HepG2 (cell line): ENCODE results near the gene SERBP1. TPM values are rescaled to one million over a fixed set of nuclear protein-coding genes. Genes with fewer than 3 reads are reported as not detected.

ENCODE experiments used
- ATAC-seq: fragments of 200-7000 bp; cut with Tn5 transposase; 3 replicates; pipeline ENCODE4 v1.9.1; 2020; ENCODE audit warnings: mild to moderate bottlenecking, moderate library complexity
- BruUV-seq: library from RNA; stranded (reverse); fragments of 400-500 nt; replicated peaks from 2 replicates; lab custom pipeline; 2021; lab: Mats Ljungman, UMichigan
- CTCF ChIA-PET: fragments of 300-600 bp; formaldehyde crosslinking; extraction: SDS; loops from one replicate; lab custom pipeline; 2021; ENCODE audit warnings: low total read pairs, inconsistent platforms, low intra/inter-chr PET ratio; lab: Yijun Ruan, JAX
- POLR2A ChIA-PET: fragments of 350-600 bp; sonication (Branson Sonifier 250); formaldehyde crosslinking; loops from one replicate; lab custom pipeline; 2020; ENCODE audit warnings: antibody characterized with exemption, inconsistent platforms; lab: Yijun Ruan, JAX
- DNase-seq: peaks from one replicate; pipeline ENCODE4 v3.0.0-alpha.2; 2015; ENCODE audit warnings: low spot score
- FAIRE-seq: peaks from 3 replicates; lab custom pipeline; 2011; peaks lifted over from hg19 to GRCh38; lab: Jason Lieb, UNC
- H2AFZ ChIP-seq: one replicate; pipeline ENCODE4 v1.6.1; 2011; ENCODE audit warnings: low read length, inconsistent platforms
- H3K27ac ChIP-seq: fragments of 300-600 bp; 3 replicates; pipeline ENCODE4 v1.8.0; 2011; ENCODE audit warnings: mixed run types, mild to moderate bottlenecking, mixed read lengths, low read length, inconsistent platforms; ENCODE audit not compliant: insufficient read depth; ENCODE audit errors: extremely low read length
- H3K27me3 ChIP-seq, 2 experiments: fragments of 200-600 bp in 1 of 2; 2 replicates in 1 of 2; 3 replicates in 1 of 2; pipeline versions ENCODE4 v1.6.0 to v1.8.0; 2011; ENCODE audit warnings: low read length in 2 of 2, mild to moderate bottlenecking in 2 of 2, moderate library complexity in 2 of 2, inconsistent platforms in 1 of 2; ENCODE audit not compliant: insufficient read depth in 2 of 2, control insufficient read depth in 1 of 2
- H3K36me3 ChIP-seq, 2 experiments: fragments of 200-600 bp in 1 of 2; replicated peaks in 1 of 2; 2 replicates in 1 of 2; 3 replicates in 1 of 2; pipeline versions ENCODE4 v1.5.1 to v1.8.0; 2011; ENCODE audit warnings: low read length in 2 of 2, inconsistent platforms in 1 of 2; ENCODE audit not compliant: insufficient read depth in 2 of 2, control insufficient read depth in 1 of 2
- H3K4me1 ChIP-seq: 2 replicates; pipeline ENCODE4 v1.5.1; 2012; ENCODE audit warnings: low read length, inconsistent platforms; ENCODE audit not compliant: insufficient read depth
- H3K4me2 ChIP-seq: 2 replicates; pipeline ENCODE4 v1.6.0; 2011; ENCODE audit warnings: low read depth, low read length, inconsistent platforms
- H3K4me3 ChIP-seq, 3 experiments: fragments of 200-600 bp in 1 of 3; sonication (generic), shearing (Covaris generic) in 1 of 3; replicated peaks in 1 of 3; 2 replicates each; pipeline ENCODE4 v1.5.1; 2011 to 2016; ENCODE audit warnings: low read length in 3 of 3, inconsistent platforms in 2 of 3, low read depth in 2 of 3, mild to moderate bottlenecking in 2 of 3, control low read depth in 1 of 3, mixed read lengths in 1 of 3; ENCODE audit not compliant: insufficient read depth in 1 of 3
- H3K79me2 ChIP-seq: one replicate; pipeline ENCODE4 v1.6.1; 2011; ENCODE audit warnings: low read length, inconsistent platforms; ENCODE audit not compliant: insufficient read depth
- H3K9ac ChIP-seq: 2 replicates; pipeline ENCODE4 v1.6.0; 2011; ENCODE audit warnings: mild to moderate bottlenecking, low read depth, low read length, inconsistent platforms; ENCODE audit not compliant: insufficient read depth
- H3K9me3 ChIP-seq: 2 replicates; pipeline ENCODE4 v1.5.1; 2012; ENCODE audit warnings: mild to moderate bottlenecking, low read length
- H4K20me1 ChIP-seq: 2 replicates; pipeline ENCODE4 v1.6.0; 2011; ENCODE audit warnings: inconsistent platforms, mild to moderate bottlenecking, low read length, moderate library complexity; ENCODE audit not compliant: insufficient read depth
- GZF1 ChIP-seq: sonication (generic); formaldehyde crosslinking; IDR thresholded peaks from 2 replicates; pipeline ENCODE4 v1.5.1; 2020; ENCODE audit warnings: mild to moderate bottlenecking, missing genetic modification reagents
- NR3C1 ChIP-seq: sonication (generic); formaldehyde crosslinking; IDR thresholded peaks from 2 replicates; pipeline ENCODE4 v1.4.0; 2020; ENCODE audit warnings: missing genetic modification reagents
- PAF1 ChIP-seq: IDR thresholded peaks from 2 replicates; pipeline ENCODE4 v1.6.1; 2016; ENCODE audit warnings: missing genetic modification reagents, missing compliant biosample characterization
- WGBS: methylation state at CpG from one replicate; pipeline ENCODE4 v1.1.6; 2017; ENCODE audit warnings: low lambda C conversion rate; 5-methylcytosine and 5-hydroxymethylcytosine counted together
- in situ Hi-C: cut with HindIII; loops from 2 replicates; pipeline ENCODE4 v1.10.0; 2017; ENCODE audit warnings: low pct_unique_long_range_greater_than_20kb; ENCODE audit not compliant: extremely low pct_ligation_motif_present
- intact Hi-C: fragments of 100-400 bp; cut with micrococcal nuclease; formaldehyde crosslinking; loops from one replicate; pipeline ENCODE4 v1.10.0; 2022; ENCODE audit not compliant: unreplicated experiment
- polyA plus RNA-seq, 8 experiments: library from polyadenylated mRNA; depleted of rRNA in 3 of 8; stranded (reverse) in 7 of 8; unstranded in 1 of 8; fragments of >200 nt; fragmentation: Illumina TruSeq in 4 of 8; extraction: Trizol in 4 of 8; gene quantifications; 2 replicates each; pipeline versions ENCODE4 v1.2.1 to v1.2.3, GENCODE V29; 2011 to 2016; ENCODE audit warnings: low read depth in 4 of 8, missing spikeins in 1 of 8, mixed read lengths in 1 of 8; ENCODE audit not compliant: insufficient read depth in 1 of 8
- small RNA-seq, 3 experiments: library from RNA; depleted of rRNA; stranded (forward); fragments of <200 nt; gene quantifications; one replicate each; pipeline ENCODE3, GENCODE V24; 2012; ENCODE audit warnings: low read depth in 2 of 3, low replicate concordance in 1 of 3; ENCODE audit not compliant: insufficient read length in 3 of 3, insufficient read depth in 2 of 3
- total RNA-seq, 5 experiments: library from RNA; depleted of rRNA; stranded (reverse); fragments of >200 nt; fragmentation: Illumina TruSeq; extraction: Trizol; gene quantifications; 2 replicates each; pipeline ENCODE4 v1.2.3, GENCODE V29; 2016; ENCODE audit warnings: low read depth in 1 of 5

Gene SERBP1
- total and polyA plus RNA-seq, 2 of the 13 experiments (the other 11 are each of a cell fraction or from before 2014, with no cell fraction given): 175 to 281 TPM

DNA sequence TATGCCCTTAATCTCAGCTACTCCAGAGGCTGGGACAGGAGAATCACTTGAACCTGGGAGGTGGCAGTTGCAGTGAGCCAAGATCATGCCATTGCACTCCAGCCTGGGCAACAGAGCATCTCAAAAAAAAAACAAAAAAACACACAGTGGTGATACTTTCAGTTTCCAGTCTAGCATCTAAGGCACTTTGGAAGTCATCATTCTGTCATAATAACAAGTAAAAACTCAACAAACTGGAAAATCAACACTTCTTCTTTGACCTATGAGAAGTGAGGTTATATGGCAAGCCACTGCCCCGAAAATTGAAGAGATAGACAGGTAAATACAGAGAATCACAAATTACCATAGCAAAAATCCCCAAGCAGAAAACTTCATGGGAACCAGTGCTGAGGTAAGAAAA is 70.6 kb downstream of the SERBP1 start:
- TF ChIP-seq PAF1 (CRISPR knock-in tag) (no peak), NR3C1 (CRISPR knock-in tag) (no peak), GZF1 (CRISPR knock-in tag) (no peak)
- H3K4me3 ChIP-seq: no peak overlapping the region
- no peaks in the 10 kb centered on the region for H3K9me3 ChIP-seq
- H3K27me3 ChIP-seq: no peaks in the 10 kb centered on the region
- no peak for ATAC-seq
- no peak overlapping the region for H2AFZ ChIP-seq
- no peak overlapping the region for H3K9ac ChIP-seq
- BruUV-seq: no TSS peak
- no peak for FAIRE-seq
- DNase-seq: no peak
- in situ Hi-C loops: no loop called here
- WGBS: 9% methylated on average over 1 of the region's 1 CpG
- ChIA-PET POLR2A (no interaction called here), CTCF (no interaction called here)
- no peak overlapping the region for H3K4me2 ChIP-seq
- no peaks in the 10 kb centered on the region for H3K79me2 ChIP-seq
- intact Hi-C loops: no loop called here
- H3K27ac ChIP-seq: no peak overlapping the region
- H3K4me1 ChIP-seq: no peaks in the 10 kb centered on the region
- H3K36me3 ChIP-seq: no peaks in the 10 kb centered on the region
- H4K20me1 ChIP-seq: no peaks in the 10 kb centered on the region

Small RNA genes lying within 50 kb of the gene (small RNA-seq; reads per million reads assigned to genes)
- 0 reads per million in 3 experiments for gene RNU6-387P

Other genes with a start within 250 kb of the SERBP1 start
- not detected in 2 replicates for gene IL12RB2, start 122.5 kb downstream of the SERBP1 start, total RNA-seq (2016; rRNA removed; fragmentation: Illumina TruSeq; extraction: Trizol)
- gene IL12RB2, start 122.5 kb downstream of the SERBP1 start, polyA plus RNA-seq (2011; rRNA removed): not detected in 2 replicates